NCI-H1105 treated with DMSO at 0.1 percent for 48 hours (cell line): ENCODE measurements around the gene CYP26B1.
A peak's percentile ranks its signal among the peaks of the same experiment; 100 is the strongest.

Source experiments
- DNase-seq: peaks from one replicate; lab custom pipeline; 2025; lab: John Stamatoyannopoulos, UW

Gene CYP26B1

GRCh38 chr2:72141881-72142451, 5.7 kb downstream of the CYP26B1 start:
- DNase-seq: no peak

GRCh38 chr2:72141032-72141645, 6.5 kb downstream of the CYP26B1 start:
- DNase-seq: no peak

- no peak for DNase-seq
Measured at GRCh38 chr2:72140621-72140960, 7.1 kb downstream of the CYP26B1 start.

GRCh38 chr2:72139874-72140620, 7.6 kb downstream of the CYP26B1 start:
- no peak for DNase-seq

GRCh38 chr2:72139471-72139873, 8.2 kb downstream of the CYP26B1 start:
- DNase-seq: no peak

GRCh38 chr2:72138921-72139381, 8.7 kb downstream of the CYP26B1 start:
- no peak for DNase-seq

- no peak for DNase-seq
Measured at GRCh38 chr2:72138011-72138881, 9.4 kb downstream of the CYP26B1 start.

- peak; percentile 7 for DNase-seq
Measured at GRCh38 chr2:72137498-72138010, 10.1 kb downstream of the CYP26B1 start.

GRCh38 chr2:72136933-72137497, 10.6 kb downstream of the CYP26B1 start:
- DNase-seq: no peak

GRCh38 chr2:72136331-72136730, 11.3 kb downstream of the CYP26B1 start:
- no peak for DNase-seq

- no peak for DNase-seq
Measured at GRCh38 chr2:72135921-72136320, 11.7 kb downstream of the CYP26B1 start.

GRCh38 chr2:72134997-72135800, 12.5 kb downstream of the CYP26B1 start:
- DNase-seq: no peak

- no peak for DNase-seq
Measured at GRCh38 chr2:72134408-72134996, 13.2 kb downstream of the CYP26B1 start.

- DNase-seq: no peak
Measured at GRCh38 chr2:72133721-72134407, 13.8 kb downstream of the CYP26B1 start.

GRCh38 chr2:72132981-72133720, 14.5 kb downstream of the CYP26B1 start:
- DNase-seq: no peak

- DNase-seq: no peak
Measured at GRCh38 chr2:72131916-72132841, 15.5 kb downstream of the CYP26B1 start.

GRCh38 chr2:72131371-72131891, 16.2 kb downstream of the CYP26B1 start:
- no peak for DNase-seq
